OCI-LY7 (cell line): ENCODE results near the gene SGTB. TPM values are rescaled to one million over a fixed set of nuclear protein-coding genes. Genes with fewer than 3 reads are reported as not detected.

Experiments
- BruUV-seq: library from RNA; stranded (reverse); fragments of 400-500 nt; replicated peaks from 2 replicates; lab custom pipeline; 2021; lab: Mats Ljungman, UMichigan
- CTCF ChIA-PET: fragments of 300-600 bp; sonication (Branson Sonifier 250); formaldehyde crosslinking; loops from one replicate; lab custom pipeline; 2022; ENCODE audit warnings: antibody characterized with exemption; ENCODE audit not compliant: unreplicated experiment; lab: Charles Lee
- POLR2A ChIA-PET: fragments of 300-600 bp; sonication (Branson Sonifier 250); formaldehyde crosslinking; loops from one replicate; lab custom pipeline; 2022; ENCODE audit warnings: antibody characterized with exemption; lab: Charles Lee
- DNase-seq: peaks from one replicate; pipeline ENCODE4 v3.0.0-alpha.2; 2015; ENCODE audit warnings: low spot score
- H2AFZ ChIP-seq: fragments of 200-600 bp; sonication (generic), shearing (Covaris generic); 2 replicates; pipeline ENCODE4 v1.6.1; 2014; ENCODE audit warnings: mild to moderate bottlenecking, antibody characterized with exemption, low read length, moderate library complexity
- H3K27ac ChIP-seq: fragments of 200-600 bp; sonication (generic); 2 replicates; pipeline ENCODE4 v1.5.1; 2014; ENCODE audit warnings: mixed run types, low read depth, mild to moderate bottlenecking, moderate library complexity, low read length, inconsistent platforms; ENCODE audit not compliant: poor library complexity, severe bottlenecking
- H3K36me3 ChIP-seq: fragments of 200-600 bp; sonication (generic); 2 replicates; pipeline ENCODE4 v1.6.1; 2014; ENCODE audit warnings: mild to moderate bottlenecking, antibody characterized with exemption, low read length, moderate library complexity, mixed read lengths; ENCODE audit not compliant: insufficient read depth
- H3K4me1 ChIP-seq: fragments of 200-600 bp; sonication (generic); 2 replicates; pipeline ENCODE4 v1.5.1; 2014; ENCODE audit warnings: mild to moderate bottlenecking, low read length; ENCODE audit not compliant: insufficient read depth, poor library complexity, severe bottlenecking
- H3K4me2 ChIP-seq: fragments of 200-600 bp; sonication (generic); 2 replicates; pipeline ENCODE4 v1.6.1; 2014; ENCODE audit warnings: mild to moderate bottlenecking, low read length
- H3K4me3 ChIP-seq: fragments of 200-600 bp; sonication (generic); 2 replicates; pipeline ENCODE4 v1.5.1; 2014; ENCODE audit warnings: mild to moderate bottlenecking, low read depth, low read length; ENCODE audit not compliant: poor library complexity, severe bottlenecking
- H3K79me2 ChIP-seq: fragments of 200-600 bp; sonication (generic); 2 replicates; pipeline ENCODE4 v1.6.1; 2016; ENCODE audit warnings: low read depth, mild to moderate bottlenecking, low read length, moderate library complexity, mixed read lengths; ENCODE audit not compliant: insufficient read depth
- H3K9me2 ChIP-seq: fragments of 200-600 bp; sonication (generic); 2 replicates; pipeline ENCODE4 v1.6.1; 2016; ENCODE audit warnings: mild to moderate bottlenecking, low read length, mixed read lengths; ENCODE audit not compliant: insufficient read depth
- H3K9me3 ChIP-seq: fragments of 200-600 bp; sonication (generic); 2 replicates; pipeline ENCODE4 v1.6.1; 2014; ENCODE audit warnings: mild to moderate bottlenecking, mixed run types, low read length, mixed read lengths
- H4K20me1 ChIP-seq: fragments of 200-600 bp; sonication (generic); 2 replicates; pipeline ENCODE4 v1.6.1; 2014; ENCODE audit warnings: mild to moderate bottlenecking, antibody characterized with exemption, low read length, moderate library complexity, mixed read lengths; ENCODE audit not compliant: insufficient read depth
- CTCF ChIP-seq: fragments of 200-600 bp; sonication (generic); conservative IDR thresholded peaks from 2 replicates; pipeline ENCODE4 v1.5.1; 2014; ENCODE audit warnings: mild to moderate bottlenecking, antibody characterized with exemption, low read length, moderate library complexity, mixed read lengths
- EZH2phosphoT487 ChIP-seq: fragments of 200-600 bp; sonication (generic); IDR thresholded peaks from 2 replicates; pipeline ENCODE4 v1.6.1; 2018; ENCODE audit warnings: low read depth, borderline replicate concordance, mild to moderate bottlenecking, mixed run types, antibody characterized with exemption, low read length, moderate library complexity, mixed read lengths
- intact Hi-C: fragments of 100-400 bp; cut with micrococcal nuclease; formaldehyde crosslinking; loops from one replicate; pipeline ENCODE4 v1.10.0; 2022; ENCODE audit not compliant: unreplicated experiment
- total RNA-seq, 2 experiments: library from RNA; depleted of rRNA in 1 of 2; stranded (reverse); fragments of >200 nt in 1 of 2; shearing (Covaris generic) in 1 of 2; gene quantifications; 2 replicates each; pipeline ENCODE4 v1.2.3, GENCODE V29; 2014 to 2022

The SGTB gene
- total RNA-seq, 2 experiments from 2014 or later, result 4.3 to 8.7 TPM

GRCh38 chr5:65704621-65705239 is 17.2 kb downstream of the SGTB start:
- Histone ChIP-seq H3K4me3 (no peak overlapping the region), H3K9me2 (no peaks in the 10 kb centered on the region), H3K36me3 (peaks cover 33% of the 10 kb centered on the region), H2AFZ (no peak overlapping the region), H3K4me1 (no peaks in the 10 kb centered on the region), H3K9me3 (no peaks in the 10 kb centered on the region), H4K20me1 (no peaks in the 10 kb centered on the region), H3K4me2 (no peak overlapping the region), H3K79me2 (no peaks in the 10 kb centered on the region), H3K27ac (no peak overlapping the region)
- ChIA-PET CTCF (no interaction called here), POLR2A (interaction anchor here (0.6 to 1.3 kb wide), 7 partner anchors 12 to 528 kb away, joined by 3 to 4 read pairs (median 3); no protein-coding TSS in a partner anchor)
- intact Hi-C loops, result no loop called here
- no TSS peak for BruUV-seq
- TF ChIP-seq EZH2phosphoT487 (no peak), CTCF (no peak)
- no peak for DNase-seq

- TF ChIP-seq EZH2phosphoT487 (no peak), CTCF (no peak)
- H4K20me1 ChIP-seq, result no peaks in the 10 kb centered on the region
- no peaks in the 10 kb centered on the region for H3K79me2 ChIP-seq
- H2AFZ ChIP-seq, result no peak overlapping the region
- BruUV-seq, result no TSS peak
- H3K27ac ChIP-seq, result no peak overlapping the region
- intact Hi-C loops, result no loop called here
- H3K4me1 ChIP-seq, result peaks cover 12% of the 10 kb centered on the region
- H3K9me2 ChIP-seq, result no peaks in the 10 kb centered on the region
- no peak overlapping the region for H3K4me2 ChIP-seq
- CTCF ChIA-PET, result no interaction called here
- no peaks in the 10 kb centered on the region for H3K9me3 ChIP-seq
- H3K36me3 ChIP-seq, result peaks cover 46% of the 10 kb centered on the region
- no peak for DNase-seq
- no peak overlapping the region for H3K4me3 ChIP-seq
- POLR2A ChIA-PET, result no interaction called here
These were observed 19.9 kb downstream of the SGTB start for GRCh38 chr5:65702036-65702435.

- no peak overlapping the region for H3K27ac ChIP-seq
- DNase-seq, result no peak
- H3K9me3 ChIP-seq, result no peaks in the 10 kb centered on the region
- BruUV-seq, result no TSS peak
- no peaks in the 10 kb centered on the region for H4K20me1 ChIP-seq
- CTCF ChIA-PET, result no interaction called here
- POLR2A ChIA-PET, result no interaction called here
- no peak overlapping the region for H2AFZ ChIP-seq
- H3K4me3 ChIP-seq, result no peak overlapping the region
- no peak overlapping the region for H3K4me2 ChIP-seq
- TF ChIP-seq EZH2phosphoT487, result no peak
- TF ChIP-seq CTCF, result no peak
- no peaks in the 10 kb centered on the region for H3K79me2 ChIP-seq
- H3K9me2 ChIP-seq, result no peaks in the 10 kb centered on the region
- H3K36me3 ChIP-seq, result peaks cover 50% of the 10 kb centered on the region
- intact Hi-C loops, result no loop called here
- peaks cover 22% of the 10 kb centered on the region for H3K4me1 ChIP-seq
These were observed 22.6 kb downstream of the SGTB start for GRCh38 chr5:65699338-65699737.
